Peyer's patch (tissue), 4 donors: Measurements from ENCODE around the gene PCYT1A. TPM values are rescaled to one million over a fixed set of nuclear protein-coding genes. Genes with fewer than 3 reads are reported as not detected.

Source experiments
- DNase-seq, 3 donors: peaks; one replicate each; pipeline ENCODE4 v3.0.0-alpha.2; 2017 to 2019
- H3K27ac ChIP-seq, 4 donors: fragments of 200-600 bp; sonication (generic); one replicate each; pipeline ENCODE4 v1.5.1; 2016 to 2019
- H3K27me3 ChIP-seq, 2 donors: fragments of 200-600 bp; sonication (generic); one replicate each; pipeline ENCODE4 v1.5.1; 2019
- H3K36me3 ChIP-seq, 3 donors: fragments of 200-600 bp; sonication (generic); one replicate each; pipeline ENCODE4 v1.5.1; 2016 to 2019
- H3K4me1 ChIP-seq, 4 donors: fragments of 200-600 bp; sonication (generic); one replicate each; pipeline ENCODE4 v1.5.1; 2016 to 2019
- H3K4me3 ChIP-seq, 4 donors: fragments of 200-600 bp; sonication (generic); 1 replicate in 3 of 4; 2 replicates in 1 of 4; pipeline ENCODE4 v1.5.1; 2016 to 2019; ENCODE audit warnings: mild to moderate bottlenecking in 1 of 4
- H3K9me3 ChIP-seq, 4 donors: fragments of 200-600 bp; sonication (generic); one replicate each; pipeline ENCODE4 v1.5.1; 2016 to 2019; ENCODE audit warnings: mild to moderate bottlenecking in 1 of 4
- POLR2A ChIP-seq, 2 donors: fragments of 450-650 bp; IDR thresholded peaks; one replicate each; pipeline ENCODE4 v1.5.1; 2017; ENCODE audit warnings: antibody characterized with exemption in 2 of 2, mild to moderate bottlenecking in 2 of 2, moderate library complexity in 2 of 2
- total RNA-seq, 4 donors: library from RNA; depleted of rRNA; stranded (reverse); fragments of >200 nt; gene quantifications; one replicate each; pipeline ENCODE4 v1.1.0, GENCODE V29; 2016
- TF ChIP-seq, protein P1 (sequence below), 6 experiments: fragments of 450-650 bp in 4 of 6; fragments of 200-600 bp in 2 of 6; sonication (generic) in 1 of 6; IDR thresholded peaks; one replicate each; pipeline ENCODE4 v1.5.1; 2017 to 2019; ENCODE audit warnings: antibody characterized with exemption in 6 of 6, mild to moderate bottlenecking in 3 of 6, moderate library complexity in 1 of 6

The PCYT1A gene
- total RNA-seq, 4 donors from 2014 or later: 168 to 211 (median 177) TPM

DNA sequence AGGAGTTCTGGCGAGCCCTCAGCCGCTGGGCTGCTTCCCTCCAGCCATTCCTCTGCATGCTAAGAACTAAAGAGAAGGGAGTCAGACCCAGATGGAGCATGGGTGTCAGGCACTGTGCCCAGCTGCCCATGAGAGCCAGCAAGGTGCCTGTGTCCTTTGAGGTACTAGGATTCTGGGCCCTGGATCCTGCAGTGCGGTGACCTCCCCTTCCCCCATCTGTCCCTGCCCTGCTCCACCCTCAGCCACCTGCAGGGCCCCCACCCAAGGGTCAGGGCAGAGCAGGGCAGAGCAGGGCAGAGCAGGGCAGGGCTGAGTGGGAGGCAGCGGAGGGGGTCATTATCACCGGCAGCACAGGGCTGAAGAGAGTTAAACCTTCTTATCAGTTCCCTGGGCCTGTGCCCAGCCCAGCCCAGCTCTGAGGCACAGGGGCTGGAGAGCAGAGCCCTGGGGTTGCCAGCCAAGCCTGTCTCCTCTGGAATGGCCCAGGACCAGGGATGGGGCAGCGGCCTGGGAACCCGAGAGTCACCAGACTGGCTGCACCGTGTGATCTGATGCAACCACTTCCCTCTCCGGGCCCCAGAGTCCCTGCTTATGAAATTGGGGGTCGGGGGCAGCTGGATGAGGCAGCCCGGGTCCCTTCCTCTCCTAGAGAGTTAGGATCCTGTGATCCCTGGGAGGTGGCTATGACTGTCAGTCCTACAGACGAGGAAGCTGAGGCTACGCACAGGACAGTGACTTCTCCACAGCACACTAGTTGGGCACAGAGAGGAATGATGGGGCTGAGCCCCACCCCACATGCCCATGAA lies 93.6 kb downstream of the PCYT1A start:
- H3K4me3 ChIP-seq: no peak overlapping the region
- H3K4me1 ChIP-seq: peaks cover 15 to 46% (median 20%) of the 10 kb centered on the region in 4 donors
- H3K27me3 ChIP-seq: no peaks in the 10 kb centered on the region
- H3K27ac ChIP-seq: peak overlapping the region; percentile 55 to 91 (median 80)
- no peaks in the 10 kb centered on the region for H3K36me3 ChIP-seq
- peak in 2 of 3 donors; percentile 83 to 87 for DNase-seq
- TF ChIP-seq POLR2A (IDR thresholded peaks at IDR 0.05): peak in 1 of 2 donors; percentile 46
- TF ChIP-seq, protein P1, sequence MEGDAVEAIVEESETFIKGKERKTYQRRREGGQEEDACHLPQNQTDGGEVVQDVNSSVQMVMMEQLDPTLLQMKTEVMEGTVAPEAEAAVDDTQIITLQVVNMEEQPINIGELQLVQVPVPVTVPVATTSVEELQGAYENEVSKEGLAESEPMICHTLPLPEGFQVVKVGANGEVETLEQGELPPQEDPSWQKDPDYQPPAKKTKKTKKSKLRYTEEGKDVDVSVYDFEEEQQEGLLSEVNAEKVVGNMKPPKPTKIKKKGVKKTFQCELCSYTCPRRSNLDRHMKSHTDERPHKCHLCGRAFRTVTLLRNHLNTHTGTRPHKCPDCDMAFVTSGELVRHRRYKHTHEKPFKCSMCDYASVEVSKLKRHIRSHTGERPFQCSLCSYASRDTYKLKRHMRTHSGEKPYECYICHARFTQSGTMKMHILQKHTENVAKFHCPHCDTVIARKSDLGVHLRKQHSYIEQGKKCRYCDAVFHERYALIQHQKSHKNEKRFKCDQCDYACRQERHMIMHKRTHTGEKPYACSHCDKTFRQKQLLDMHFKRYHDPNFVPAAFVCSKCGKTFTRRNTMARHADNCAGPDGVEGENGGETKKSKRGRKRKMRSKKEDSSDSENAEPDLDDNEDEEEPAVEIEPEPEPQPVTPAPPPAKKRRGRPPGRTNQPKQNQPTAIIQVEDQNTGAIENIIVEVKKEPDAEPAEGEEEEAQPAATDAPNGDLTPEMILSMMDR (IDR thresholded peaks at IDR 0.05): peak in 3 of 6 experiments; percentile 41 to 43 (median 43)
- H3K9me3 ChIP-seq: no peaks in the 10 kb centered on the region

GRCh38 chr3:196193133-196193735 lies 94.3 kb downstream of the PCYT1A start:
- H3K27ac ChIP-seq: peak overlapping the region; percentile 76 to 91 (median 80)
- no peak for DNase-seq

DNA sequence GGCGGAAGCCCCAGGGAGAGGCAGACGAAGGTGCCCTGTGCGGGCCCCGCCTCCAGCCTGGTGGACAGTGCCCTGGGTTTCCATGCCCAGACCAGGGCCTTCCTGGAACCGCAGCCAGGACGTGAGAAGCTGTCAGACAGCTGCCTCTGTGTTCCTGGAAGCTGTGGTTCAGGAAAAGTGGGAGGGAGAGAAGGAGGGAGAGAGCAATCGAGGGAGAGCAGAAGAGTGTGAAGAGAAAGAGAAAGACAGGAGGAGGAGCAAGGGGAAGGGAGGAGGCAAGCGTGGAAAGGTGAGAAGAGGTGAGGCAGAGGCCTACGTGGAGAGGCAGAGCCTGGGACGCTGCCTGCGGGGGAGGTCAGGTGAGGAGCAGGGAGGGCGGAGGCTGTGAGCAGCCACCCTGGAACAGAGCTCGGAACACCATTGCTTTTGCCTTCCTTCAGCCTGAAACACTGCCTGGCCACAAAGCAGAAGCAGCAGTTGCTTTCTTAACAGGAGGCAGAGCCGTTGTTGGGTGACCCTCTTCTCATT lies 94.9 kb downstream of the PCYT1A start:
- H3K4me1 ChIP-seq: peaks cover 15 to 46% (median 20%) of the 10 kb centered on the region in 4 donors

More at GRCh38 chr3:196193133-196193735, 94.3 kb downstream of the PCYT1A start:
- H3K27me3 ChIP-seq: no peaks in the 10 kb centered on the region
- TF ChIP-seq, protein P1 (IDR thresholded peaks at IDR 0.05): no peak
- TF ChIP-seq POLR2A (IDR thresholded peaks at IDR 0.05): no peak
- H3K9me3 ChIP-seq: no peaks in the 10 kb centered on the region
- H3K36me3 ChIP-seq: no peaks in the 10 kb centered on the region
- peaks cover 15 to 46% (median 20%) of the 10 kb centered on the region in 4 donors for H3K4me1 ChIP-seq
- no peak overlapping the region for H3K4me3 ChIP-seq

GRCh38 chr3:196192036-196192523 lies 95.4 kb downstream of the PCYT1A start:
- DNase-seq: peak in 2 of 3 donors; percentile 65 to 77
- TF ChIP-seq POLR2A (IDR thresholded peaks at IDR 0.05): no peak
- TF ChIP-seq, protein P1 (IDR thresholded peaks at IDR 0.05): no peak
- Histone ChIP-seq H3K9me3 (no peaks in the 10 kb centered on the region), H3K27me3 (no peaks in the 10 kb centered on the region), H3K27ac (peak overlapping the region; percentile 76 to 91 (median 80)), H3K4me1 (peaks cover 15 to 48% (median 21%) of the 10 kb centered on the region in 4 donors), H3K4me3 (no peak overlapping the region), H3K36me3 (no peaks in the 10 kb centered on the region)

More for the DNA sequence above, 94.9 kb downstream of the PCYT1A start:
- no peaks in the 10 kb centered on the region for H3K36me3 ChIP-seq
- TF ChIP-seq, protein P1 (IDR thresholded peaks at IDR 0.05): no peak
- TF ChIP-seq POLR2A (IDR thresholded peaks at IDR 0.05): no peak
- H3K9me3 ChIP-seq: no peaks in the 10 kb centered on the region
- no peak overlapping the region for H3K4me3 ChIP-seq
- H3K27ac ChIP-seq: peak overlapping the region; percentile 76 to 91 (median 80)
- no peaks in the 10 kb centered on the region for H3K27me3 ChIP-seq
- peak in 2 of 3 donors; percentile 68 to 69 for DNase-seq

DNA sequence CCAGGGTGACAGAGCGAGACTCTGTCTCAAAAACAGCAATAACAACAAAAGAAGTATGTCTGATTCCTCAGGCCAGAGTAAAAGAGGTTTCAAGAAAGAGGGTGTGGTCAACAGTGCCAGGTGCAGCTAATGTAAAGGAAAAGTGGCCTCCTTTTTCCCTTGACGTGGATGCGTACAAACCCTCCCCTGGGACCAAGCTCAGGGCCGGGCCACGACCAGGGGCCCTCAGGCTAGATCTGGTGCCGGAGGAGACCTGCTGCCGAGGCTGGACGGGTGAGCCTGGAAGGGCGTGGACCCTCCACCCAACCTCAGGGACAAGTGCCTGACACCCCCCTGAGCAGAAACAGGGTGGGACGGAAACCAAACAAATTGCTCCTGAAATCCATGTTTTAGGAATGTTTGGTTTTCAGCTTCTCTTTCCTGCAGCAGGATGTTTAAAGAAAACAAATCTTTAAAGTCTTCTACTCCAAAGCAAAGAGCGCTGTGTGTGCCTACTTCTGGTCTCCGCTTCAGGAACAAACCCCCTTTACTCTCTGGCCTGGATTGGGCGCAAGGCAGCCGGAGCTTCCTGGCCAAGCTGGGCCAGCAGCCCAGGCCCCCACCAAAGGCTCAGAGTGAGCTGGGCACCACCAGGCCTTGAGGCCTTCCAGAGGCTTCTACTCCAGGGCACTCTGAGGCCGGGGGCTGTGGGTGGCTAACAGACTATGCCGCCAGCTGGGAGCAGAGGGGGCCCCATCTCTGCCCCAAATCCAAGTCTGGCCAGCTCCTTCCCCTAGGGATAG lies 97.8 kb downstream of the PCYT1A start:
- H3K4me1 ChIP-seq: peaks cover 15 to 34% (median 23%) of the 10 kb centered on the region in 4 donors
- DNase-seq: no peak
- no peaks in the 10 kb centered on the region for H3K36me3 ChIP-seq
- no peaks in the 10 kb centered on the region for H3K9me3 ChIP-seq
- TF ChIP-seq POLR2A (IDR thresholded peaks at IDR 0.05): no peak
- TF ChIP-seq, protein P1 (IDR thresholded peaks at IDR 0.05): no peak
- no peak overlapping the region for H3K4me3 ChIP-seq
- H3K27ac ChIP-seq: peak overlapping the region in 1 of 4 donors; percentile 48
- no peaks in the 10 kb centered on the region for H3K27me3 ChIP-seq
